Endothelial cell of umbilical vein (primary cell): ENCODE results near the gene MYADML2. TPM values are rescaled to one million over a fixed set of nuclear protein-coding genes. Genes with fewer than 3 reads are reported as not detected.

Experiments
- BruUV-seq: library from RNA; stranded (reverse); fragments of 400-500 nt; replicated peaks from 2 replicates; lab custom pipeline; 2021; lab: Mats Ljungman, UMichigan
- CTCF ChIA-PET: fragments of 300-600, 350-600 bp; sonication (Branson Sonifier 250); formaldehyde crosslinking; loops from one replicate; lab custom pipeline; 2021; ENCODE audit warnings: antibody characterized with exemption, inconsistent platforms; lab: Charles Lee
- POLR2A ChIA-PET: fragments of 300-600, 350-600 bp; sonication (Branson Sonifier 250); formaldehyde crosslinking; loops from one replicate; lab custom pipeline; 2021; ENCODE audit warnings: antibody characterized with exemption, inconsistent platforms; lab: Charles Lee
- DNase-seq: peaks from one replicate; pipeline ENCODE4 v3.0.0-alpha.2; 2011; ENCODE audit warnings: low read depth, low spot score
- FAIRE-seq: peaks from 2 replicates; lab custom pipeline; 2011; peaks lifted over from hg19 to GRCh38; lab: Jason Lieb, UNC
- H2AFZ ChIP-seq: 2 replicates; pipeline ENCODE4 v1.6.0; 2012; ENCODE audit warnings: low read depth, low read length, control low read depth, inconsistent platforms
- H3K27ac ChIP-seq: 2 replicates; pipeline ENCODE4 v1.5.1; 2011; ENCODE audit warnings: low read depth, mild to moderate bottlenecking, control low read depth, low read length, moderate library complexity; ENCODE audit not compliant: insufficient read depth
- H3K27me3 ChIP-seq, 2 experiments: 2 replicates each; pipeline versions ENCODE4 v1.6.0 to v1.6.1; 2011; ENCODE audit warnings: low read length in 2 of 2, mixed read lengths in 1 of 2; ENCODE audit not compliant: control insufficient read depth in 2 of 2, insufficient read depth in 2 of 2
- H3K36me3 ChIP-seq, 2 experiments: 2 replicates in 1 of 2; 3 replicates in 1 of 2; pipeline ENCODE4 v1.5.1; 2011; ENCODE audit warnings: low read length in 2 of 2, mild to moderate bottlenecking in 1 of 2, moderate library complexity in 1 of 2; ENCODE audit not compliant: control insufficient read depth in 2 of 2, insufficient read depth in 2 of 2; ENCODE audit errors: extremely low read depth in 1 of 2
- H3K4me1 ChIP-seq: 3 replicates; pipeline ENCODE4 v1.5.1; 2011; ENCODE audit warnings: mild to moderate bottlenecking, low read length; ENCODE audit not compliant: control insufficient read depth, insufficient read depth; ENCODE audit errors: extremely low read depth
- H3K4me2 ChIP-seq: 2 replicates; pipeline ENCODE4 v1.6.1; 2011; ENCODE audit warnings: low read length, control low read depth, mixed read lengths; ENCODE audit not compliant: insufficient read depth
- H3K4me3 ChIP-seq, 3 experiments: fragments of 200-600 bp in 1 of 3; sonication (generic), shearing (Covaris generic) in 1 of 3; replicated peaks in 1 of 3; 2 replicates each; pipeline ENCODE4 v1.5.1; 2011 to 2016; ENCODE audit warnings: control low read depth in 3 of 3, low read length in 3 of 3, mild to moderate bottlenecking in 2 of 3, inconsistent platforms in 1 of 3, low read depth in 1 of 3, moderate library complexity in 1 of 3; ENCODE audit not compliant: insufficient read depth in 1 of 3
- H3K79me2 ChIP-seq: 2 replicates; pipeline ENCODE4 v1.6.0; 2012; ENCODE audit warnings: low read length, inconsistent platforms; ENCODE audit not compliant: control insufficient read depth, insufficient read depth
- H3K9ac ChIP-seq: replicated peaks from 2 replicates; pipeline ENCODE3; 2011; ENCODE audit warnings: low read length, control low read depth; ENCODE audit not compliant: insufficient read depth; ENCODE audit errors: extremely low read depth
- H3K9me1 ChIP-seq: replicated peaks from 3 replicates; pipeline ENCODE4 v1.6.0; 2011; ENCODE audit warnings: mild to moderate bottlenecking, low read length; ENCODE audit not compliant: control insufficient read depth, insufficient read depth; ENCODE audit errors: extremely low read depth
- H3K9me3 ChIP-seq: replicated peaks from 2 replicates; pipeline ENCODE4 v1.5.1; 2012; ENCODE audit warnings: low read length, inconsistent platforms; ENCODE audit not compliant: control insufficient read depth, insufficient read depth
- H4K20me1 ChIP-seq: replicated peaks from 2 replicates; pipeline ENCODE3; 2011; ENCODE audit warnings: mild to moderate bottlenecking, low read length; ENCODE audit not compliant: control insufficient read depth, insufficient read depth; ENCODE audit errors: extremely low read depth
- CTCF ChIP-seq, 2 donors: IDR thresholded peaks; 1 replicate in 1 of 2; 2 replicates in 1 of 2; pipeline ENCODE4 v1.5.1; 2011; ENCODE audit warnings: low read length in 2 of 2, mild to moderate bottlenecking in 2 of 2, moderate library complexity in 2 of 2, control low read depth in 1 of 2, inconsistent platforms in 1 of 2, low read depth in 1 of 2; ENCODE audit not compliant: insufficient read depth in 1 of 2; ENCODE audit errors: extremely low read depth in 1 of 2
- EZH2 ChIP-seq: IDR thresholded peaks from 2 replicates; pipeline ENCODE4 v1.6.1; 2012; ENCODE audit warnings: borderline replicate concordance, low read depth, mild to moderate bottlenecking, moderate library complexity, low read length, inconsistent platforms; ENCODE audit not compliant: severe bottlenecking
- FOS ChIP-seq: IDR thresholded peaks from 2 replicates; pipeline ENCODE4 v1.6.1; 2011; ENCODE audit warnings: mild to moderate bottlenecking, low read length, moderate library complexity, borderline replicate concordance; ENCODE audit not compliant: insufficient read depth
- GATA2 ChIP-seq: IDR thresholded peaks from 2 replicates; pipeline ENCODE4 v1.7.0; 2011; ENCODE audit warnings: low read depth, mild to moderate bottlenecking, moderate library complexity, mixed read lengths, low read length; ENCODE audit not compliant: insufficient read length, insufficient read depth
- JUN ChIP-seq: IDR thresholded peaks from 2 replicates; pipeline ENCODE4 v1.6.1; 2011; ENCODE audit warnings: borderline replicate concordance, low read depth; ENCODE audit not compliant: insufficient read length, insufficient read depth
- MYC ChIP-seq: IDR thresholded peaks from one replicate; pipeline ENCODE4 v1.6.1; 2011; ENCODE audit warnings: mild to moderate bottlenecking, low read depth, low read length
- POLR2A ChIP-seq: IDR thresholded peaks from 2 replicates; pipeline ENCODE4 v1.6.1; 2012; ENCODE audit warnings: low read depth, mild to moderate bottlenecking, control low read depth, low read length
- POLR2AphosphoS5 ChIP-seq: IDR thresholded peaks from 2 replicates; pipeline ENCODE4 v1.6.1; 2012; ENCODE audit warnings: low read depth, mild to moderate bottlenecking, control low read depth, low read length, moderate library complexity; ENCODE audit not compliant: insufficient read depth
- dilution Hi-C: fragments of 300-500 bp; cut with MboI; formaldehyde crosslinking; loops from one replicate; pipeline ENCODE4 v1.15.0; 2019; ENCODE audit warnings: low sequenced_read_pairs; ENCODE audit not compliant: extremely low pct_ligation_motif_present
- intact Hi-C: fragments of 100-400 bp; cut with micrococcal nuclease; formaldehyde crosslinking; loops from one replicate; pipeline ENCODE4 v1.10.0; 2022
- polyA plus RNA-seq, 4 experiments: library from polyadenylated mRNA; depleted of rRNA in 3 of 4; stranded (reverse) in 3 of 4; unstranded in 1 of 4; fragments of >200 nt; gene quantifications; 2 replicates each; pipeline versions ENCODE4 v1.2.1 to v1.2.3, GENCODE V29; 2011 to 2012; ENCODE audit warnings: missing spikeins in 1 of 4
- total RNA-seq: library from RNA; stranded (reverse); gene quantifications from 2 replicates; pipeline ENCODE4 v1.2.3, GENCODE V29; 2021
- TF ChIP-seq, protein P1 (sequence below): IDR thresholded peaks from 2 replicates; pipeline ENCODE4 v1.6.1; 2011; ENCODE audit not compliant: insufficient read depth, insufficient read length

Gene MYADML2
- total and polyA plus RNA-seq, 2 donors (not counting 3 experiments of a cell fraction or from before 2014, with no cell fraction given): not detected

GRCh38 chr17:81900181-81900820 is 46.7 kb downstream of the MYADML2 start:
- no peak for TF ChIP-seq JUN
- TF ChIP-seq CTCF (IDR thresholded peaks at IDR 0.05; ENCODE audit: extremely low read depth in 1 of 2, insufficient read depth in 1 of 2, low read depth in 1 of 2, low read length in 2 of 2): no peak
- TF ChIP-seq FOS: no peak
- no peak for TF ChIP-seq MYC
- TF ChIP-seq POLR2AphosphoS5: no peak
- no peak for TF ChIP-seq EZH2
- TF ChIP-seq, protein P1, sequence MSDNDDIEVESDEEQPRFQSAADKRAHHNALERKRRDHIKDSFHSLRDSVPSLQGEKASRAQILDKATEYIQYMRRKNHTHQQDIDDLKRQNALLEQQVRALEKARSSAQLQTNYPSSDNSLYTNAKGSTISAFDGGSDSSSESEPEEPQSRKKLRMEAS: no peak
- TF ChIP-seq POLR2A: no peak
- TF ChIP-seq GATA2: no peak
- Histone ChIP-seq H3K9me3 (no peaks in the 10 kb centered on the region), H3K9me1 (no peaks in the 10 kb centered on the region), H3K4me3 (no peak overlapping the region), H2AFZ (no peak overlapping the region), H3K27ac (no peak overlapping the region), H3K27me3 (no peaks in the 10 kb centered on the region), H3K4me2 (no peak overlapping the region), H4K20me1 (no peaks in the 10 kb centered on the region), H3K9ac (no peak overlapping the region), H3K79me2 (no peaks in the 10 kb centered on the region), H3K36me3 (peaks cover 6 to 12% of the 10 kb centered on the region in 2 experiments), H3K4me1 (peaks cover 3% of the 10 kb centered on the region)
- no TSS peak for BruUV-seq
- dilution Hi-C loops (no loop called here), intact Hi-C loops (no loop called here)
- no peak for DNase-seq
- ChIA-PET CTCF (no interaction called here), POLR2A (no interaction called here)
- no peak for FAIRE-seq
